ENCODE measurements around the gene GPRC5D. TPM values are rescaled to one million over a fixed set of nuclear protein-coding genes. Genes with fewer than 3 reads are reported as not detected.

The GPRC5D gene
- total RNA-seq, 4 donors from 2014 or later: 2.2 to 97.6 (median 13.4) TPM; not detected in 1

DNA sequence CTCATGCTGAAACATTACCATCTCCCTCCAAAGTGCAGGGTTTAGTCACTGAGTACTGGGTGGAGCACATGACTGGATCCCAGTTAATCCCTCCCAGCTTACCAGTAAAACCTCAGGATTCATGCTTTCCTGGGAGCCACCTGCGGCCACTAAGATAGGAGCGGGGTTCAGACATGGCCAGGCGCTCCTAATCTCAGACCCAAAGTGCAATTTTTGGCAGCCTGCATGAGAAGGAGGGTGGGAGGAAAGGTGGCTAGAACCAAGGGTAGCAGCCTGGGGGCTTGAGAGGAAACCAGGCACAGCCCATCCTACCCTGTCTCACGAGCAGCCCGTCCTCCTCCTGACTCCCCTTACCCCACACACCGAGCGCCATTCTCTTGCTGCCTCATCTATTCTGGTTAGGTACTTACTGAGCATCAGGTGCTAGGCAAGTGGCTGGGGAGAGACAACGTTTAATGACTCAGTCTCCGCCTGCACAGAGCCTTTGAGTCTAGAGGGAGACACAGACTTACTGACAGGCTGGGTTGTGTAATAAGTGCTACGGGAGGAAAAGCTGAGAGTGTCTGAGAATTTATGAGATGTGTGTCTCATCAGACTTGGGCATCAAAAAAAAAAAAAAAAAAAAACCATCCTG is 50.7 kb downstream of the GPRC5D start:
- TF ChIP-seq POLR2A (IDR thresholded peaks at IDR 0.05) (no peak), EP300 (IDR thresholded peaks at IDR 0.05) (no peak), POLR2AphosphoS5 (IDR thresholded peaks at IDR 0.05) (no peak)
- TF ChIP-seq, protein P1, sequence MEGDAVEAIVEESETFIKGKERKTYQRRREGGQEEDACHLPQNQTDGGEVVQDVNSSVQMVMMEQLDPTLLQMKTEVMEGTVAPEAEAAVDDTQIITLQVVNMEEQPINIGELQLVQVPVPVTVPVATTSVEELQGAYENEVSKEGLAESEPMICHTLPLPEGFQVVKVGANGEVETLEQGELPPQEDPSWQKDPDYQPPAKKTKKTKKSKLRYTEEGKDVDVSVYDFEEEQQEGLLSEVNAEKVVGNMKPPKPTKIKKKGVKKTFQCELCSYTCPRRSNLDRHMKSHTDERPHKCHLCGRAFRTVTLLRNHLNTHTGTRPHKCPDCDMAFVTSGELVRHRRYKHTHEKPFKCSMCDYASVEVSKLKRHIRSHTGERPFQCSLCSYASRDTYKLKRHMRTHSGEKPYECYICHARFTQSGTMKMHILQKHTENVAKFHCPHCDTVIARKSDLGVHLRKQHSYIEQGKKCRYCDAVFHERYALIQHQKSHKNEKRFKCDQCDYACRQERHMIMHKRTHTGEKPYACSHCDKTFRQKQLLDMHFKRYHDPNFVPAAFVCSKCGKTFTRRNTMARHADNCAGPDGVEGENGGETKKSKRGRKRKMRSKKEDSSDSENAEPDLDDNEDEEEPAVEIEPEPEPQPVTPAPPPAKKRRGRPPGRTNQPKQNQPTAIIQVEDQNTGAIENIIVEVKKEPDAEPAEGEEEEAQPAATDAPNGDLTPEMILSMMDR (IDR thresholded peaks at IDR 0.05): no peak
- Histone ChIP-seq H3K4me1 (peaks cover 31% of the 10 kb centered on the region), H3K9me3 (no peaks in the 10 kb centered on the region), H3K36me3 (no peaks in the 10 kb centered on the region), H3K27ac (peak overlapping the region; percentile 86), H3K4me3 (no peak overlapping the region), H3K27me3 (no peaks in the 10 kb centered on the region)
- peak in 1 of 2 donors; percentile 82 for DNase-seq (ENCODE audit: low spot score in 2 of 2)
- 65% methylated on average over 10 of the region's 10 CpGs for WGBS

DNA sequence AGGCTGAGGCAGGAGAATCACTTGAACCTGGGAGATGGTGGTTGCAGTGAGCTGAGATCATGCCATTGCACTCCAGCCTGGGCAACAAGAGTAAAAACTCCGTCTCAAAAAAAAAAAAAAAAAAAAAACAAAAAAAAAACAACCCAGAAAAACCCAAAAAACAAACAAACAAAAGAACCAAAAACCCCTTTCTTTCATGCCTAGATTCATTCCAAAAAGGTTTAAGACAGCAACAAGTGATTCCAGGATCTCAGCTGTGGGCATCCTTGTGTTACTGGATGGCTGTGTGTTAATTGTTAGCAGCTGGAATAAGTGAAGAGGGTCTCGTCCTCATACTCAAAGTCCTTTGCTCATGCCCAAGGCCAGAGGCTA is 51.2 kb downstream of the GPRC5D start:
- Histone ChIP-seq H3K27ac (peak overlapping the region; percentile 86), H3K36me3 (no peaks in the 10 kb centered on the region), H3K4me3 (no peak overlapping the region), H3K9me3 (no peaks in the 10 kb centered on the region), H3K4me1 (peaks cover 31% of the 10 kb centered on the region), H3K27me3 (no peaks in the 10 kb centered on the region)
- no peak for DNase-seq (ENCODE audit: low spot score in 2 of 2)
- WGBS: 76% methylated on average over 2 of the region's 2 CpGs
- TF ChIP-seq, protein P1 (IDR thresholded peaks at IDR 0.05): no peak

DNA sequence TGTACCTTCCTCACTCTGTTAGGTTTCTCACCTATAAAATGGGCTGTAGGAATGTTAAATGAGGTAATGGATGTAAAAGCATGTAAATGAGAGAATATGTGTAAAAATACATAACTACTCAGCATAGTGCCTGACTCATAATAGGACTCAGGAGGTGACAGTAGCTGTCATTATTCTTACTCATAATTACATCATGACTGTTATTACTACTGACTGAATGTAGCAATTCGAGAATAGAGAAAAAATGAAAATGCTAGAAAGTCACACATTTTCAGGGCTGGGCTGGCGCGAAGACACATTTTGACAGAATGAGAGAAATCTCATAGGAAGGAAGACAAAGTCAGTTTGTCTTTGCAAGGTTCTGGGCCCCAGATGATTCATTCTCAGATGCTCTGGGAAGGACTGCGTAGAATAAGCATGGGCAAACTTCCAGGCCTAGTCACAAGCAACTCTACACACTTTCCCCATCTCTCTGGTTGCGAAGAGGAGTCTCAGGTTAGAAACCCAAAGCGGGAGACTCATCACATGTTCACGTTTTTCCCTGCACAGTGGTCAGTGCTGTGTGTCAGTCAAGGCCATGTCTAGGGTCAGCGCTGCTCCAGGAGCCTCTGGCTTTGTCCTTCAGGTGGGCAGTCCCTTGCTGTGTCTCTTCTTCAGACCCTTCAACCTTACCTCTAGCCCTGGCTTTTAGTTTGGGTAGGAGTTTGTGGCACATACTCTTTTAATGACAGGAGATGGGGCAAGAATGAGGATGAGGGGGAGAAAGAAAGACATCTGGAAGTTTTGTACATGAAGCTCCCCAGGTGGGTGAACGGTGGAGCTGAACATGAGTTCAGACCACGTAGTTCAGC is 52.2 kb downstream of the GPRC5D start:
- no peaks in the 10 kb centered on the region for H3K27me3 ChIP-seq
- H3K4me1 ChIP-seq: peaks cover 31% of the 10 kb centered on the region
- H3K36me3 ChIP-seq: no peaks in the 10 kb centered on the region
- H3K9me3 ChIP-seq: no peaks in the 10 kb centered on the region
- TF ChIP-seq POLR2AphosphoS5 (IDR thresholded peaks at IDR 0.05): peak in 1 of 3 donors; percentile 31
- TF ChIP-seq, protein P1 (IDR thresholded peaks at IDR 0.05): no peak
- peak in 1 of 2 donors; percentile 79 for DNase-seq (ENCODE audit: low spot score in 2 of 2)
- H3K27ac ChIP-seq: peak overlapping the region; percentile 86
- no peak overlapping the region for H3K4me3 ChIP-seq
- WGBS: 80% methylated on average over 10 of the region's 10 CpGs

DNA sequence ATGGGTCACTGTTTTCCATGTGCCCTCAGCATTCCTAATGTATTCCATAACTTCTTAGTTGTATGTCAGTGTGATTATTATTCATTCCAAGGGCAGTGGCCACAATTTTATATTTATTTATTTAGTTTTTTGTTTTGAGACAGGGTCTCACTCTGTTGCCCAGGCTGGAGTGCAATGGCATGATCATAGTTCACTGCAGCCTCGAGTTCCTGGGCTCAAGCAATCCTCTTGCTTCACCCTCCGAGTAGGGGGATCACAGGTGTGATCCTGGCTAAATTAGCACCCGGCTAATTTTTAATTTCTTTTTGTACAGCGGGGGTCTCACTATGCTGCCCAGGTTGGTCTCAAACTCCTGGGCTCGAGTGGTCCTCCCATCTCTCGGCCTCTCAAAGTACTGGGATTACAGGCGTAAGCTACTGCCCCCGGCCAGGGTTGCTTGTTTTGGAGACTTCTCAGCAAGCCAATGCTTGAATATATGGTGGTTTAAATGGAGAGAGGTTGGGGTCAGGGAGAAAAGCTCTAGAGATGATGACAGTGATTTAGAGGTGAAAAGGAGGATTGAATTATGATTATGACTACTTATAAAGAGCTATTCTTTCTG is 53.0 kb downstream of the GPRC5D start:
- Histone ChIP-seq H3K36me3 (no peaks in the 10 kb centered on the region), H3K4me3 (no peak overlapping the region), H3K4me1 (peaks cover 31% of the 10 kb centered on the region), H3K27me3 (no peaks in the 10 kb centered on the region), H3K9me3 (no peaks in the 10 kb centered on the region), H3K27ac (peak overlapping the region; percentile 63)
- TF ChIP-seq POLR2AphosphoS5 (IDR thresholded peaks at IDR 0.05) (no peak), POLR2A (IDR thresholded peaks at IDR 0.05) (no peak)
- TF ChIP-seq, protein P1 (IDR thresholded peaks at IDR 0.05): no peak
- no peak for DNase-seq (ENCODE audit: low spot score in 2 of 2)
- 95% methylated on average over 8 of the region's 8 CpGs for WGBS

DNA sequence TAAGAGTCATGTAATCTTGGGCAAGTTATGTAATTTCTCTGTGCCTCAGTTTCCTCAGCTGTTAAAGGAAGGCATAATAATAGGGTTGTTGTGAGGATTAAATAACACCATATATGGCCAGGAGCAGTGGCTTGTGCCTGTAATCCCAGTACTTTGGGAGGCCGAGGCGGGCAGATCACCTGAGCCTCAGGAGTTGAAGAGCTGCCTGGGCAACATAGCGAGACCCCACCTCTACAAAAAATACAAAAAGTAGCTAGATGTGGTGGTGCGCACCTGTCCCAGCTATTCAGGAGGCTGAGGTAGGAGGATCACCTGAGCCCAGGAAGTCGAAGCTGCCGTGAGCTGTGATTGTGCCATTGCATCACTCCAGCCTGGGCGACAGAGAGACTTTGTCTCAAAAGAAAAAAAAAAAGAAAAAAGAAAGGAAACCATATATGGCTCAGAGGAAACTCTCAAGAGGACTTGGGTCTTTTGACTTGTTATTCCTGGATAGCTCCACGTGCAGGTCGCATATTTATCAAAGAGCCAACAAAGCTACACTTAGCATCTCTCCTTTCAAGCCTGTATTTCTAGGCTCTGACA is 53.7 kb downstream of the GPRC5D start:
- Histone ChIP-seq H3K4me1 (peaks cover 31% of the 10 kb centered on the region), H3K27me3 (no peaks in the 10 kb centered on the region), H3K9me3 (no peaks in the 10 kb centered on the region), H3K4me3 (no peak overlapping the region), H3K36me3 (no peaks in the 10 kb centered on the region), H3K27ac (no peak overlapping the region)
- TF ChIP-seq, protein P1 (IDR thresholded peaks at IDR 0.05): no peak
- no peak for TF ChIP-seq POLR2AphosphoS5 (IDR thresholded peaks at IDR 0.05)
- no peak for TF ChIP-seq POLR2A (IDR thresholded peaks at IDR 0.05)
- no peak for TF ChIP-seq EP300 (IDR thresholded peaks at IDR 0.05)
- DNase-seq (ENCODE audit: low spot score in 2 of 2): no peak
- 92% methylated on average over 8 of the region's 9 CpGs for WGBS
